Activated T-cell treated with anti-CD3 and anti-CD28 coated beads for 1 hour (primary cell): ENCODE data around the gene FTO.
"Not testable (repeated sequence)": the region's sequence is repeated elsewhere in the genome, so short reads cannot be mapped to it uniquely, and the experiment has no call there.

Experiments
- DNase-seq: peaks from one replicate; pipeline ENCODE4 v3.0.0-alpha.2; 2020; ENCODE audit warnings: low read depth

FTO gene

DNA sequence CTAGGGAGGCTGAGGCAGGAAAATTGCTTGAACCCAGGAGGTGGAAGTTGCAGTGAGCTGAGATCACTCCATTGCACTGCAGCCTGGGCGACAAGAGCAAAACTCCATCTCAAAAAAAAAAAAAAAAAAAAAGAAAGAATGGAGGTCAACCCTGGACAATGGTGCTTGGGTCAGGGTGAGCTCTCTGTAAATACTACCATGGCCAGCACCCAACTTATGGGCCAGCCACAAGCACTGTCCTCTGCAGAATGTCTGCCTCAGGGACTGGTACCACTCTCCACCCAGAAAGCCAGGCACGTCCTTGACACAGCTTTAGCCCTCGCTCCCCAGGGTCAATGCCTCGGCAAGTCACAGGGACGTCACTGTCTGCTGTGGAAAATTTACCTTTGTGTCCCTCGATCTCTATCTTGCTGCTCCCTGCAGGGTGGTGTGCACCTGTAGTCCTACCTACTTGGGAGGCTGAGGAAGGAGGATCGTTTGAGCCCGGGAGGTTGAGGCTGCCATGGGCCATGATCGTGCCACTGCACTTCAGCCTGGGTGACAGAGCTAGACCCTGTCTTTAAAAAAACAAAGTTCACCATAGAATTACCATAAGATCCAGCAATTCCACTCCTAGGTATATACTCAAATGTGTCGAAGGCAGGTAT is 459.4 kb downstream of the FTO start:
- no peak for DNase-seq

DNA sequence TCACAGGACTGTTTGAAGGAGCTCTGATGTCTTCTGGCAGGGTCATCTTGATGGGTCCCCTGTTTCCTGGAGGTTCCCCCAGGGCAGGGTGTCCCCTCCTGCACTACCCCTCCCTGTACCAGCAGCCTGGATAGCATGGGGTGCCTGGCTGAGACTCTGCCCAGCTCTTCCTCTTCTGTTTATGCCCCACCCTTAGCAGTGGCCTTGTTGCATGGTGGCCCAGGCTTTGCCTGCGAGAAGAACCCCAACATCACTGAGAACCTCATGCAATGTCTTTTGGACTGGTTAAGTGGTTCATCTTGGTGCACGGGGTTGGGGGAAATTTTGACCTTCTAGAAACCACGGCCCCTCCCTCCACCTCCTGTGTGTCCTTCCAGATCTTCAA is 460.8 kb downstream of the FTO start:
- no peak for DNase-seq

DNA sequence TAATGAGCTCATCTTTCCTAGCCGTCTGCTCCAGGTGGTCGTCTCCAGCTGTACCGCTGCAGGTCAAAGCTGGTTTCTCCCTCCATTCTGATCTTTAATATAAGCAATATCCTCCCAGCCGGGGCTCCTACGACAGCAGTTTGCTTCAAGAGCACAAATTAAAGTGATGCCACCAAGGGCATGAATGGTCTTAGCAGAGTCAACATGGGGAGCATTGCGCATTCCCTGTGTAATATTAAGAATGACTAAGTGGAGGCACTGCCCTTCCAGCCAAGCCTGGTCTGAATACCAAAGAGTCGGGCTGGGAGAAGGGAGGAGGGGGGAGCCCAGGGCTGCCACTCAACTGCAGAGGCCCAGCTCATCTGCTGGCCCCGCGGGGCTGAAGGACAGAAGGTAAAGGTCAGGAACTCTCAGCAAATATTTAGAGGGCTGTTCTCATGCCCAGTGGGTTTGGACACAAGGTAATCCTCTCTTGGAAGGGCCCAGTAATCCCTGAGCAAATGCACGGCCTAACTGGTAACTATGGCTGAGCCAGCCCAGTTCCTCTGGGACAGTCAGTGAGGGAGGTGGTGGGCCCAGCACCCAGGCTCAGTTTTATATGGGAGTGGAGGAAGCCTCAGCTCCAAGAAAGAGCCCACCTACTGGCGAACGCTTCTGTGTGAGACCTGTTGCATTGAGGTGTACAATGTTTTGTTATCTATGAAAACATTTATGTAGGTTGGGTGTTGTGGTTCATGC is 461.4 kb downstream of the FTO start:
- no peak for DNase-seq

DNA sequence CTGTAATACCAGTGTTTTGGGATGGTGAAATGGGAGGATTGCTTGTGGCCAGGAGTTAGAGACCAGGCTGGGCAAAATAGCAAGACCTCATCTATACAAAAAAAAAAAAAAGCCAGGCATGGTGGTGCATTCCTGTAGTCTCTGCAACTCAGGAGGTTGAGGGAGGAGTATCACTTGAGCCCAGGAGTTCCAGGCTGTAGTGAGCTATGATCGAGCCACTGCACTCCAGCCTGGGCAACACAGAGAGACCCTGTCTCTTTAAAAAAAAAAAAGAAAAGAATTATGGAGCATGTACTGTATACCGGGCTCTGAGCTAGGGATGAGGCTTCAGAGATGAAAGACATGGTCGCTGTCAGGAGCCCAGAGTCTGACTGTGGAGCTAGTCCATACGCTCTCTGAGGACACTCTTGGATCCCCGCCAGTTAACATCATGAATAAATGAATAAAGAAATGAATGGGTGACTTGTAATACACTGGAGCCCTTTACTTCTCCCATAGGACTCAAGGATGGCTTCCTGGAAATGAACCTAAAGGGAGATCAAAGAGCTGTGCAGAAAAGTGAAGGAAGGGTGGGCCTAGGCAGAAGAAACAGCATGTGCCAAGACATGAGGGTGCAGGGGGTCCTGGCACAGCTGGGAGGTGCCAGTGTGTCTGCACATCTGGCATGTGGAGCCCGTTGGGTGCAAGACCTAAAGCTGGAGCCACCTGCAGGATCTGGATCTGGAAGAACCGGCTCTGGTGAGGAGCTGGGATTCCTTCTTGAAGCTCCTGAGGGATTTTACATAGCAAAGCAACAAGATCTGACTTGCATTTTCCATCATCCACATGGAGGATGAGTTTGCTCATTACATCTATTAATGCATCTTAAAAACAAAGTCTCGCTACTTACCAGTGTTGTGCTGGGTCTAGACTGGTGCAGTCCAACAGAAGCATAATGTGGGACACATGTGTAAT is 462.2 kb downstream of the FTO start:
- DNase-seq = no peak

DNA sequence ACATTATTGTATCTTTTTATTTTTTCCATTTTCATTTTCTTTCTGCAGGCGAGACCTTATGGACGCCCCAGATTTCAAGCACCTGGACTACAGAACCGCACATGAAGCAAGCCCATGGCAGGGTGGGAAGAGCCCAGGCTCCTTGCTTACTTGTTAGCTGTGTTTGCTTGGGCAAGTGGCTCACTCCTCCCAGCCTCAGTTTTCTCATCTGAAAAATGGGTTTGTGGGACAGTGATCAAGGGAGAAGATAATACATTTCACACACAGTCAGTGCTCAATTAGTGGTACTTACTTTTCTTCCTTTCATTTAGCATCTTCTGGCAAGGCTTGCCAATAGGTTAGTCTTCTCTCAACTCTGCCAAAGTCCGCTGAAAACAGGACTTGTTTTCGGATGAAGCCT is 465.2 kb downstream of the FTO start:
- no peak for DNase-seq

DNA sequence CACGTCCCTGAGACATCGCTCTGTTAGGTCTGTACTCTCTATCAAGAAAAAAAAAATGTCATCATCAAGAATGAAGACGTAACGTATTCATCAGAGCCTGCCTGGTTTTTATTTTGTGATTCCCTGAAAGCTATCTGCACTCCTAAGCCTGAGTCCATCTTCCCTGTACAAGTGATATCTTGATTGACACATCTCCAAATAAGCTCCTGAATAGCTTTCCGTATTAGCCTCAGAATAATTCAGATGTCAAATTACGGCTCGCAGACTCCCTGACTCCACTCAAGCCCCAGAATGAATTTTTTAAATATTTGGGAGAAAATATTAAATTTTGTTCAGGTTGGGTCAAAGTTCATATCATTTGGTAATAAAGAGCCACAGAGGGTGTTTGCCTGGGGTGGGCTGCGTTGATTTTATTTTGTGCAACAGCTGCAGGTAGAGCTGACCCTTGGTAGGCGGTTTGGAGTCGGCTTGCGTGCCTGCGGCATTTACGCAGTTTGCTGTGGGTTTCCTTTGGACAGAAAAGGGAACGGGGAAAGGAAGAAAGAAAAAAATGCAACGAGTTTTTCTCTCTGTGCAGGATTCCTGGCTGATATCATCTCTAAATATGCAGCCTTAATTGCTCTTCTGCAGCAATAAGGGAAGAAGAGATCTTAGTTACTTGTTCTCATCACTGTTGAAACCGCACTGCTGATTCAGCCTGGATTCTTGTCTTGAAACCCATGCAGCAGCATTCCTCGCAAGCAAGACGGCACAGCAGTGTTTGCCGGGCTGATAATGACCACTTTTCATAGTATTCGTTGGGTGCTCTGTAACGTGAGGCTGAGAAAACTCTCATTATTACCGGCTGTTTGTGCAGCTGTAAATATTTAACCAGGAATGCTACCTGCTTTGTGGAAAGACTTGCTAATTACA is 467.9 kb downstream of the FTO start:
- no peak for DNase-seq

DNA sequence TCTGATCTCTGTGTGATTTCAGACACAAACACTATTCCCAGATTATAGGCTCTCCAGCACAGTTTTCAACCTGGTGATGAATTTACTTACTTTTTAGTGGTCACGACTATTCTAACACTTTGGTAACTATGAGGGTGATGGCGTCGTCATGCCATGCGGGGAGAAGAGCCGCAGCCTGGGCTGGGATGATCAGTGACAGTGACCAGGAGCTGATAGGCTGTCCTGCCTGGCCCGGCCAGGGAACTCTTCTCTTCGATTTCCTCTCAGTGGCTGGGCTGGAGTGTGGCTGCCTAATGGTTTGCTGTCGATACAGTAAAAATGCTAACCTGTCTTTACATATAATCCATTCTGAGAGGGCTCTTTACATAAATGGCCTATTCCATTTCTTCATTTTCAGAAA is 469.5 kb downstream of the FTO start:
- DNase-seq = no peak

DNA sequence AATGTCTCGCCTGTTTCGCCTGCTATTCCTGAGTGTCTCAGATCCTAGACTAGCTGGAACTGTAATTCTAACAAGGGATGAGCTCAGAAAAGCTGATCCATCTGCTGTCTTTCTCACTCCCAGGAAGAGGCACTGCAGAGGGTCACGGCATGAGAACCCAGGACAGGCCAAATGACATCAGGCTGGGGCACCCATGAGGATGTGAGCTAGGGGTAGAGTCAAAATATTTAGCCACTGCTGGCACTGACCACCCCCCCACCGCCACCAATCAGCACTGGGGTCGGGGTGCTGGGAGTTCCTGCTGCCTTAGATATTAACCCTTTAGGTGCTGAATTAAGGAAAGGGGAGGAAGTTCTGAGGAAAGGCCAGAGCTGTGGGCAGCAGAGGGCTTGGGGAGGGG is 470.2 kb downstream of the FTO start:
- no peak for DNase-seq

DNA sequence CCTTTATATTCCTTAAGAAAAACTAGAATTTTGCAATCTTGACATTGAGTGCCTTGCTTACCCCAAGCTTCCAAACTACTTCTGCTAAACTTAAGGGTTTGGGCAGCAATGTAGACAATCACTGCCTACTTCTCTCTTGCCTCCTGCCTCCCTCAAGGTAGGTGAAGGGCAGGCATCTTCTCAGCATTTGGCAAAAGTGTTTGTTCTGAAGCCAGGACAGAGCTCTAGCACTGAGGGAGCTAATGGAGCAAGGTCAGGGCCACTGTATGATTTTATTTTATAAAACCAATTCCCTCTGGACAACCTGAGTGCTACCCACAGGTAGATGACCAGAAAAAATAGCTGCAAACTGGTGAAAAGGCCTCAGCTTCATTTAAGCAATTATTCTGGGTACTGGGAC is 470.8 kb downstream of the FTO start:
- DNase-seq = no peak

DNA sequence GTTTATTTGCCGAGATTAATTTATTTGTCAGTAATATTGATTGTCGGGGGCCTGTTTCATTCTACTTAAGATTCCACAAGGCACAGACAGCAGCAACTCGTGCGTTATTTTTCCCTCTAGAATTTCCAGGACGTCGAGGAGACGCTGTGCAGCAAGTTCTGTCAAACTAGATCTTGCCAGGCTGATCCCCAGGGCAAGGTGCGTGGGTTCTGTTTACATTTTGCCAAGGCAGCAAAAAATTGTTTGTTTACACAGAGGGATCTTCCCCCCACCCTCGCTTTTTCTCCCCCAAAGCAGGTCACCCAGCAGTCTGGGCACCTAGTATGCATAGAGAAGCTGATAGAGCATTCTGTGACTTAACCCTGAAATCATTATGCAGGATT is 471.2 kb downstream of the FTO start:
- DNase-seq = no peak

DNA sequence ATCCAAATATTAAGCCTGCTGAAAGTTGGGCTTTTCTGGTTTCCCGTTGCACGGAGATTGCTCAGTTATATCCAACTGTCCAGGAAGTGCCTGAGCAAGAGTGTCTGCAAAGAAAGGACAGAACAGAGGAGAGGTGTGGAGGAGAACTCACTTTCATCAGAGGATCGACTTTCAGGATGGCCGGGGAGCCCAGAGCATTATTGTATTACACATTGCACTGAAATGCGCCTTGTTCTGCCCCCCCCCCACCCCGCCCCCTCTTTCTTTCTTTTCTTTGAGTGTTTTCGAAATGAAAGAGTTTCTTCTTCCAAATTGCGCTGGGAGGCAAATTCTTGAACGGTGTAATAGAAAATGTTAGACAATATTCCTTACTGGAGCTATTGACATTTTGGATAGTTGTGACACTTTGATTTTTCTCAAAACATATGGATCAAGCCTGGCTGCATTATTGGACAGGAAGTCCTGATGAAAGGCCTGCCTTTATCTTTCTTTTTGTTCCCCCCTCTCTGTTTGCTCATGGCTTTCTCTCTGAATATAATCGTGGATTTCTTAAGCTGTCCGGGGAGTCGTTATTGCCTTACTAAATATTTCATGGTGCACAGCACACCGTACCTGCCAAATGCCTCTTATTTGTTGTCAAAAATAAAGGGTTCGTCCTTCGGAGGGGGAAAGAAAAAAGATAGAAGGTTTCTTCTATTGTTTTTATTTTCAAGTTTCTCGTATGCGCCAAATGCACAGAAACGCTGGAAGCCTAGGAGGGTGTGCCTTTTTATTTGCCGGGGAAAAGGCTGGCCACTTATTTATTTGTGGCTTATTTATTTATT is 471.8 kb downstream of the FTO start:
- no peak for DNase-seq

DNA sequence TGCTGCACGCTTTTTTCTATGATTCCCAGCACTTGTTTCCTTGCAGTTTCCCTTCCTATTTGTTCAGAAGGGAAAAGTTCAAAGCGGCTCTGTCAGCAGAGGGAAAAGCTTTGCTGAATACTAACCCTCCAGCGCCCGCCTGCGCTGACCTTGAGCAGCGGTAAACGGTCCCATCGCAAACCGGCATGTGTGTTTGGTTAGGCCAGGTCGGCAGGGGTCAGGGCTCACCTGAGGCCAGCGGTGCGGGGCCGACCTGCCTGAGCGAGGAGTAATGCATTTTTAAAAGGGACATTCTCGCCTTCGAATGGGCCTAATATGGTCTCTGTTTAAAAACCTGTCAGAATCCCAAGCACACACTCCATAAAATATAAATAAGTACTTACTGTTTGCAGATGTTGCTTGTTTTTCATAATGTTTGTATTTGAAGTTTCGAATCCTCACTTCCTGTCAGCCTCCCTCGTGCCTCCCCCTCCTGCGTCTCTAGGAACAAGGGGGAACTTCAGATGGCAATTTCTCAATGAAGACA is 472.5 kb downstream of the FTO start:
- no peak for DNase-seq

DNA sequence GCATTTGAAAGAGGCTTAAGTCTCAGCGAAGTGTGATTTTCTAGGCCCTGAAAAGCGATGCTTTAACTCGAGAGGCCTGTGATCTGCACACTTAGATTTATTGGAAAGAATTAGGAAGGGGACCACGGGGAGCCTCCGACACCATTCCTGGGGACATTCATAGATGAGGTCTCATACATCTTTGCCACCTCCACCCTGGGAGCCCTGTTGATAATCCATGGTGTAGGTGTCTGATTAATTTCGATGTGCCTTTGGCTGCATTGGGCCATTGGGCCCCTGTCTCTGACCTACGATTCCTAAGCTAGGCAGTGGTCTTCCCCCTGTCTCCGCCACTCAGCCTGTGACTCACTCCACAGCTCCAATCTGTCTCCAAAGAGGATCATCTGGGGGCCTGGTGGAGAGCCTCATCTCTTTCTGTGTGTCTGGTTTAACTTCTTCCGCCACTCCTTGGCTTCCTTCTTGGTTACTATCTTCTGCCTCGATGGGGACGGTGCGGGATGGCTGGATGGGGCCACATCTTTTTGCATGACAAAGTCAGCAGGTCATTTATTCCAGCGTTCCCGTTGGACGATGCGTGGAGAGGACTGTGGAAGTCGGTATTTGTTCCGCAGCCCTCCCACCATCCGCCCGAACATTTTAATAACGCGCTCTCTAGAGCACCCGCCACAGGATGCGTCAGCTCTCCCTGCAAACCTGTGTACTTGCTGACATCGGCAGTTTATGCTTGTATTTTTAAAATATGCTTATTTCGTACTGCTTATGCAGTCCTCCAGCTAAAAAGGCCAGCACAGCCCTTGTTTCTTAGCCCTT is 473.3 kb downstream of the FTO start:
- no peak for DNase-seq

DNA sequence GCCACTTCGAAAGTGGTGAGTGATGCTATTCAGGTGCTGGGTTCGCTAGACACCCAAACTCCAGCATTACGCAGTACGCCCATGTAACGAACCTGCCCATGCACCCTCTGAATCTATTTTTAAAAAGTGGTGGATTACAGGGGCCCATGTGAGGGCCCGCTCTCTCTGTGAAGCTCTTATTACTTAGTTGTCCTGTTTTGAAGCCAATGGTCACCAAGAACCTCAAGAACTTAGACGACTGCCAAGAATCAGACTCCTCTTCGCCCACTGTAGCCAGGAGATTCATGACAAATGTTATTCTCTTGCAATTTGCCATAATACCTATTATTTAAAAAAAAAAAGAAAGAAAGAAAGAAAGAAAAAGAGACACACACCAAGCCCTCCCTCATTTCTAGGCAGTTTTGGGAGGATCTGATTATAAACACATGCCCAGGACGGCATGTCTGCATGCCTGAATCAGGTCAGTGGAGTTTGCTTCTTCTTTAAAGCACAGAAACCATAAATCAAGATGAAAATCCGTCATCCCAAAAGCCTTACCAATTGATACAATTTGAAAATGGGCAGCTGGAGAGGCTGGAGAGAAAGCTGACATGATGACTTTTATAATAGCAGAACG is 474.0 kb downstream of the FTO start:
- no peak for DNase-seq

DNA sequence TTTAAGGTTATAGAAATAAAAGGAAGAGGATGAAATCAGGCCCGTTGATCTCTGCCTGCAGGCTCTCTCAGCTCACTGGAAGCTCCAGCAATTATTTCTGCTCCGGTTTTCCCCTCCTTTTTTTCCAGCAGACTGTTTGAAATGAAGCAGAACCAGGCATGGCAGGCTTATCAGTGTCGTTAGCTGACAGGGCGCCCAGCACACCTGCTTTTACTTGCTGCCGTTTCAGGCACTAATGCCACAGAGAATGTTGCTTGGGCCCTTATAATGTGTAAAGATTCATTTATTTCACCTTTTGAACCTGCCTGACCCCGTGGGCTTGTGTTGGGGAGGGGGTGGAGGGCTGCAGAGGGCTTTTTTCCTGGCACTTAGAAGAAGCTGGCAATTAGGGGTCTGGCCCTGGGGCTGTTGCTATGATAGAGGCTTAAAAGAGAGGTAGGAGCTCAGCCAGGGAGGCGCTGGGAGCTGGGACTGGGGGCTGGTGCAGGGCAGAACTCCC is 474.6 kb downstream of the FTO start:
- no peak for DNase-seq

DNA sequence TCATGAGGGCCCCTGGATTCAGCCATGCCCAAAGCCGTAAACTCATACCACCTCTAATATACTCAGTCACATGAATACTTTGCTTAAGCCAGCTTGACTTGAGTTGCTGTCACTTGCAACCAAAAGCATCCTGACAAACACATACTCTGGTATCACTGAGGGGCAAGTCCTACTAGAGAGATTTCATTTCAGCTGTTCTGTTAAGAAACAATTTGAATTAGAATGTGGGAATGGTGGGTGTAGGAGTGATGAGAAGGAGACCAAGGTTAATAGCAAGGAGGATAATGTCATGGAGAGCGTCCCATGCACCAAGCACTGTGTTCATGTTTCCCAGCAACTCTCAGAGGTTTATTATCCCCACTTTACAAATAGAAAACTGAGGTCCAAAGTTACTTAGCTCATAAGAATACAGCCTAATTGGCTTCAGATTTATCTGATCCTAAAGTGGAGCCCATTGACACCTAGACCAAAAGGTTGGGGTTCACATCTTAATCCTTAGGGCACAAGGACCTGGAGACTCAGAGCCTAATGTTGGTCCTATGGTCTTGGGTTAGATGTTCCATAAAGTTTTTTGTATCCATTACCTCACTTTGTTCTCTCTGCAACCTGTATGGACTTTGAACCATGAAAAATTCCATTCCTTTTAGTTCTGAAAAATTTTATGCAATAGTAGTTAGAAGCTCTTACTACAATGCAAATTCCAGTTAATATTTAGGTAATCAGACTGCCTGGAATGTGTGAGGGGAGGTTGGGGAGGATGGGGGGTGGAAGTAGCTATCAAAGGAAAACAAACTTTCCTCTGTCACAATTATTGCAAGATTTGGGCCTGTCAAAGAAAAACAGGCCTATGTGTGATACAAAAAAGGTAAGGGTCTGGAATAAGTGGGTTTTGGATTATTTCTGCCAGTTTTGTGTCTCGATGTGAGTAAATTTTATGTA is 476.7 kb downstream of the FTO start:
- DNase-seq = no peak

DNA sequence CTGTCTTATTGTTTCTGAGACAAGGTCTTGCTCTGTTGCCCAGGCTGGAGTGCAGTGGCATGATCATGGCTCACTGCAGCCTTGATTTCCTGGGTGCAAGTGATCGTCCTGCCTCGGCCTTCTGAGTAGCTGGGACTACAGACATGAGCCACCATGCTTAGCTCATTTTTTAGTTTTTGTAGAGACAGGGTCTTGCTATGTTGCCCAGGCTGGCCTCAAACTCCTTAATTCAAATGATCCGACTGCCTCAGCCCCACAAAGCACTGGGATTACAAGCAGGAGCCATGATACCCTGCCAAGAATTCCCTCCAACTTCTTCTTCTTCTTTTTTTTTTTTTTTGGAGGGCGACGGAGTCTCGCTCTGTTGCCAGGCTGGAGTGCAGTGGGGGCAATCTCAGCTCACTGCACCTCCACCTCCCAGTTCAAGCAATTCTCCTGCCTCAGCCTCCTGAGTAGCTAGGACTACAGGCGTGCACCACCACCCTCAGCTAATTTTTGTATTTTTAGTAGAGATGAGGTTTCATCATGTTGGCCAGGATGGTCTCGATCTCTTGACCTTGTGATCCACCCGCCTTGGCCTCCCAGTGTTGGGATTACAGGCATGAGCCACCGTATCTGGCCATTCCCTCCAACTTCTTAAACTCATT is 477.9 kb downstream of the FTO start:
- not testable (repeated sequence) for DNase-seq

DNA sequence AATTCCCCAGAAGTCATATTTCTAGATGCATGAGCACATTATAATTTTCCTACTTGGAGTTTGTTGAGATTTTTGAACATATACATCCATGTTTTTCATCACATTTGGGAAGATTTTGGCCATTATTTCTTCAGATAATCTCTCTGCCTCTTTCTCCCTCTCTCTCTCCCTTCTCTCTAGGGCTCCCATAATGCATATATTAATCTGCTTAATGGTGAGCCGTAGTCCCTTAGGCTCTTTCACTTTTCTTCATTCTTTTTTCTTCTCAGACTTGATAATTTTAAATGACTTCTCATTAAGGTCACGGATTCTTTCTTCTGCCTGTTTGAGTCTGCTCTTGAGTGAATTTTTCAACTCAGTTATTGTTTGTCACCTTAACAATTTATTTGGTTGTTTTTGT is 481.1 kb downstream of the FTO start:
- no peak for DNase-seq
